Measurements from ENCODE around the gene ASB16.

DNA sequence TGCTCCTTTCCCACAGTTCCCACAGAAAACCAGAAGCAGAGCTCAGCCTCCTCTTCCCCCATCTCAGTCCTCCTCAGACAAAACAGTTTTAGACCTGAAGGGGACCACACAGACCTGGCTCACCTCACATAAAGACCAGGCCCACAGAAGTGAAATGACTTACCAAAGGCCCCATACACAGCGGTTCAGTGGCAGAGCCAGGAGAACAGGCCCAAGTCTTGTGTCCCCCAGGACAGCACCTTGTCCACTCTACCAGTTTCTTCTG, 43.7 kb downstream of the ASB16 start:
- TF ChIP-seq CTCF (IDR thresholded peaks at IDR 0.05) (no peak), POLR2A (IDR thresholded peaks at IDR 0.05) (no peak)

All from Peyer's patch (tissue), 4 donors.